ENCODE data around the gene RPL19.

Gene RPL19

GRCh38 chr17:39205112-39205526 lies 5.0 kb downstream of the RPL19 start:
- FAIRE-seq (no peak), DNase-seq (ENCODE audit: insufficient read length, low spot score) (no peak)
- TF ChIP-seq POU2F2 (IDR thresholded peaks at IDR 0.05; ENCODE audit: low read depth, low read length) (no peak), SPI1 (IDR thresholded peaks at IDR 0.05; ENCODE audit: low read depth, low read length) (no peak), POLR2A (IDR thresholded peaks at IDR 0.05; ENCODE audit: low read depth, low read length) (no peak; the same call in 1 of the 2 replicates), TAF1 (IDR thresholded peaks at IDR 0.05; ENCODE audit: low read depth, low read length) (no peak), PAX5 (IDR thresholded peaks at IDR 0.05; ENCODE audit: insufficient read depth, low read length, severe bottlenecking) (no peak), POLR2AphosphoS5 (IDR thresholded peaks at IDR 0.05; ENCODE audit: low read depth, low read length) (peak; percentile 41; the same call in 1 of the 2 replicates)

DNA sequence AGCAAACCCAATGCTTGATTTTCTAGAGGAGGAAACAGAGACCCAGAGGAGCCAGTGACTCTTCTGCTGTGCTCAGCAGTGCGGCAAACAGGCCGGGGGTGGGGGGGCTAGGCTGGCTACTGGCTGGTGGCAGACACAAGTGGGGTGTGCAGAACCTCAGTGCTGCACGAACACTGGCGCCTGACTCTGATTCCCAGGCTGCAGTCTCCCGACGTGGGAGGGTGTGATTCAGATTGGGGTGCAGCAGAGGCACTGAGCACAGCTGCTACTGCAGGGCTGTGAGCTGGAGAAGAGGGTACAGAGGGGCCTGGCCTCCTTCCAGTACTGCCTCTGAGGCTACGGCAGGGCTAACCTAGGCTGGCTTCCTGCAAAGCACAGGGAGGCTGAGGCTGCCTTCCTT lies 8.1 kb downstream of the RPL19 start:
- TF ChIP-seq POLR2A (IDR thresholded peaks at IDR 0.05; ENCODE audit: low read depth, low read length) (no peak), POLR2AphosphoS5 (IDR thresholded peaks at IDR 0.05; ENCODE audit: low read depth, low read length) (no peak), TAF1 (IDR thresholded peaks at IDR 0.05; ENCODE audit: low read depth, low read length) (no peak), POU2F2 (IDR thresholded peaks at IDR 0.05; ENCODE audit: low read depth, low read length) (no peak), PAX5 (IDR thresholded peaks at IDR 0.05; ENCODE audit: insufficient read depth, low read length, severe bottlenecking) (no peak), SPI1 (IDR thresholded peaks at IDR 0.05; ENCODE audit: low read depth, low read length) (no peak)
- FAIRE-seq (peak; percentile 82), DNase-seq (ENCODE audit: insufficient read length, low spot score) (no peak)

DNA sequence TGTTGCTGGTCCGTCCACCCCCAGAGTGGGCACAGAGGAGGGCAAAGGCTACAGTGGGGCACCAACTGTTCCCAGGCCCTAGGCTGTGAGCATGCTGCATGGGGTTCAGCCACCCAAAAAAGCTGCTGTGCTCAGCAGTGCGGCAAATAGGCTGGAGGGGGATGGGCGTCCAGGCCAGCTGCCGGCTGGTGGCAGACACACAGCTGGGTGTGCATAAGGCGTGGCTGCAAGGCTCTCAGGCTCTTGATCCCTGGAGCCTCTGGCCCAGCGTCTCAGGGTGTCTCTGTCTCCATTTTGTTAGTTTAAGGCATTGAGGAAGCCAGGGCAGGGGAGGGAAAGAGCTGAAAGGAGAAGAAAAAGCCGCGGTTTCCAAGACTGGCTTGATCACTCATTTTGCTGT lies 8.8 kb downstream of the RPL19 start:
- DNase-seq (ENCODE audit: insufficient read length, low spot score), result peak; percentile 81
- peak; percentile 99 for FAIRE-seq
- no peak for TF ChIP-seq SPI1 (IDR thresholded peaks at IDR 0.05; ENCODE audit: low read depth, low read length)
- TF ChIP-seq PAX5 (IDR thresholded peaks at IDR 0.05; ENCODE audit: insufficient read depth, low read length, severe bottlenecking), result peak; percentile 91

DNA sequence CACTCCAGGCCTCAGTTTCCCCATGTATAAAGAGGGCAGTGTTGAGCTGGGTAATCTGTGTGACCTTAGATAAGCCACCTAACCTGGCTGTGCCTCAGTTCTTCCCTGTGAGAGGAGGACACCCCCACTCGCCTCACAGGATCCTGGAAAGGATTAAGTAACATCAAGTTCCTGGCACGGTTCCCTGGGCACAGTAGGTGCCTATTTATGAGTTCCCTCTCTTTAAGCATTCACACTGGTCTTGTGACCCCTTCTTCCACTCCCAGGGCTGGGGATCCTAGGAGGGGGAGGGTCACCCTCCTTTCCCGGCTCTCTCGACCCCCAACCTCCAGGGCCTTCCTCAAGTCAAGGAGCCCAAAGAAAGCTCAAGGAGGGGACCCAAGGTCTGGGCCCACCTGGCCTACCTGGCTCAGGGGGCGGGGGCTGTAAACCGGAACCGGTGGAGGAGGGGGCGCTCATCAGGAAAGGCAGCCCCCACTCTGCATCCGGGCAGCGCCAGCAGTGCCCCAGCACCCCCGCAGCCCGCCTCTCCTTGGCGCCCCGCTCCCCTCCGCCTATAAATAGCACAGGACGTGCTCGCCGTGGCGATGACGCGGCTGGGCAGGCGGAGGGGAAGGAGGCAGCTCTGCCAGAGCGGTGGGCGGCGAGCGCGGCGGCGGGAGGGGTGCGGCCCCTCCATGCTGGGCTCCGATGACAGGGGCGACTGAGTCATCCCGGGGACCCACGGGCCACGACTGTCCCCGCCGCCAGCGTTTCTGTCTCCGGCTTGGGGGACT lies 9.4 kb downstream of the RPL19 start:
- no peak for FAIRE-seq
- TF ChIP-seq POLR2A (IDR thresholded peaks at IDR 0.05; ENCODE audit: low read depth, low read length) (no peak), TAF1 (IDR thresholded peaks at IDR 0.05; ENCODE audit: low read depth, low read length) (no peak), SPI1 (IDR thresholded peaks at IDR 0.05; ENCODE audit: low read depth, low read length) (no peak), PAX5 (IDR thresholded peaks at IDR 0.05; ENCODE audit: insufficient read depth, low read length, severe bottlenecking) (no peak), POU2F2 (IDR thresholded peaks at IDR 0.05; ENCODE audit: low read depth, low read length) (no peak), POLR2AphosphoS5 (IDR thresholded peaks at IDR 0.05; ENCODE audit: low read depth, low read length) (no peak)
- no peak for DNase-seq (ENCODE audit: insufficient read length, low spot score)

- FAIRE-seq (no peak), DNase-seq (ENCODE audit: insufficient read length, low spot score) (no peak)
- TF ChIP-seq POLR2AphosphoS5 (IDR thresholded peaks at IDR 0.05; ENCODE audit: low read depth, low read length) (no peak), SPI1 (IDR thresholded peaks at IDR 0.05; ENCODE audit: low read depth, low read length) (no peak), POU2F2 (IDR thresholded peaks at IDR 0.05; ENCODE audit: low read depth, low read length) (no peak), POLR2A (IDR thresholded peaks at IDR 0.05; ENCODE audit: low read depth, low read length) (no peak), TAF1 (IDR thresholded peaks at IDR 0.05; ENCODE audit: low read depth, low read length) (no peak), PAX5 (IDR thresholded peaks at IDR 0.05; ENCODE audit: insufficient read depth, low read length, severe bottlenecking) (no peak)
Measured at GRCh38 chr17:39210093-39210434, 10.0 kb downstream of the RPL19 start.

- no peak for FAIRE-seq
- no peak for DNase-seq (ENCODE audit: insufficient read length, low spot score)
- TF ChIP-seq SPI1 (IDR thresholded peaks at IDR 0.05; ENCODE audit: low read depth, low read length), result no peak
- no peak for TF ChIP-seq POU2F2 (IDR thresholded peaks at IDR 0.05; ENCODE audit: low read depth, low read length)
- TF ChIP-seq PAX5 (IDR thresholded peaks at IDR 0.05; ENCODE audit: insufficient read depth, low read length, severe bottlenecking), result no peak
- TF ChIP-seq TAF1 (IDR thresholded peaks at IDR 0.05; ENCODE audit: low read depth, low read length), result no peak
- TF ChIP-seq POLR2A (IDR thresholded peaks at IDR 0.05; ENCODE audit: low read depth, low read length), result no peak
- no peak for TF ChIP-seq POLR2AphosphoS5 (IDR thresholded peaks at IDR 0.05; ENCODE audit: low read depth, low read length)
Measured at GRCh38 chr17:39212195-39212810, 12.2 kb downstream of the RPL19 start.

DNA sequence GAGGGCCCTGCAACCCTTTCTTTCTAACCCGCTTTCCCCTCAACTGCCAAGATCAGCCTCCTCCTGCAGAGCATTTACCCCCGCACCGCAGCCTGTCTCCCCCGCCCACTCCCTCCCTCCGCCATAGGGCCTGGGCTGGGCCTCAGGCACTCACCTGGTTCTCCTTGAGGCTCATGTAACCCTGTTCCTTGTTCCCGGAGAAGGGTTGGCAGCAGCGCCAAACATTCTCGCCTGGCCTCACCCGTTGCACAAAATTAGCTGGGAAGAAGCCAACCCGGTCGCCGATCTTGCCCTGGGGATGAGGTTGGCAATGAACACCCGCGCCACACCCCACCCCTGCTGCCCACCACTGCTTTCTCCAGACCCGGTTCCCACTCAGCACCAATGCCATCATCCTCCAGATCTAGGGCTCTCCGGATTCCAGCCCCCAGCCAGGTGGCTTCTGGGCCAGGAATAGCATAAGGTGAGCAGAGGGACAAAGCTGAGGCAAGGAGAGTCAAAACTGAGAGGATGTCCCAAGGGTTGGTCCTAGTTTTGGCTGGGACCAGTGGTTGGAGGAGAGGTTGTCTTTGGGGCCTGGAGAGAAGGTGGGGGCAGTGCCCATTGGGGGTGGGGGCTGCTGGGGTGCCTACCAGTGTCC lies 12.9 kb downstream of the RPL19 start:
- DNase-seq (ENCODE audit: insufficient read length, low spot score), result no peak
- no peak for FAIRE-seq
- TF ChIP-seq POLR2AphosphoS5 (IDR thresholded peaks at IDR 0.05; ENCODE audit: low read depth, low read length) (no peak), SPI1 (IDR thresholded peaks at IDR 0.05; ENCODE audit: low read depth, low read length) (no peak), POU2F2 (IDR thresholded peaks at IDR 0.05; ENCODE audit: low read depth, low read length) (no peak), POLR2A (IDR thresholded peaks at IDR 0.05; ENCODE audit: low read depth, low read length) (no peak), TAF1 (IDR thresholded peaks at IDR 0.05; ENCODE audit: low read depth, low read length) (no peak), PAX5 (IDR thresholded peaks at IDR 0.05; ENCODE audit: insufficient read depth, low read length, severe bottlenecking) (no peak)

DNA sequence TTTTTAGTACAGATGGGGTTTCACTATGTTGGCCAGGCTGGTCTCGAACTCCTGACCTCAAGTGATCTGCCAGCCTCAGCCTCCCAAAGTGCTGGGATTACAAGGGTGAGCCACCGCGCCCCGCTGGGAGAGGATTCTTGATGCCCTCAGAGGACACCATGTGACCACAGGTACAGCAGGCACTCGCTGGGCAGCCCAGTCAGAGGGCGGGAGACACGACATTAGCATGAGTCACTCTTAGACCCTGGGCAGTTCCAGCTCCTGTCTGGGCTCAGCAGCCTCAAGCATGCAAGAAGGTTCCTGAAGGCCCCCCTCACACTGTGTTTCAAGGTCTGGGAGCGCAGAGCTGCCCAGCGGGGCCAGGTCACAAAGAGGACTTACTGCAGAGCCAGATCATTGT lies 13.8 kb downstream of the RPL19 start:
- DNase-seq (ENCODE audit: insufficient read length, low spot score), result no peak
- TF ChIP-seq POLR2A (IDR thresholded peaks at IDR 0.05; ENCODE audit: low read depth, low read length), result no peak
- TF ChIP-seq PAX5 (IDR thresholded peaks at IDR 0.05; ENCODE audit: insufficient read depth, low read length, severe bottlenecking), result no peak
- no peak for TF ChIP-seq TAF1 (IDR thresholded peaks at IDR 0.05; ENCODE audit: low read depth, low read length)
- no peak for TF ChIP-seq POU2F2 (IDR thresholded peaks at IDR 0.05; ENCODE audit: low read depth, low read length)
- no peak for TF ChIP-seq SPI1 (IDR thresholded peaks at IDR 0.05; ENCODE audit: low read depth, low read length)
- TF ChIP-seq POLR2AphosphoS5 (IDR thresholded peaks at IDR 0.05; ENCODE audit: low read depth, low read length), result no peak

GRCh38 chr17:39217734-39218369 lies 17.8 kb downstream of the RPL19 start:
- no peak for TF ChIP-seq TAF1 (IDR thresholded peaks at IDR 0.05; ENCODE audit: low read depth, low read length)
- TF ChIP-seq SPI1 (IDR thresholded peaks at IDR 0.05; ENCODE audit: low read depth, low read length), result no peak
- no peak for TF ChIP-seq POLR2AphosphoS5 (IDR thresholded peaks at IDR 0.05; ENCODE audit: low read depth, low read length)
- no peak for TF ChIP-seq POU2F2 (IDR thresholded peaks at IDR 0.05; ENCODE audit: low read depth, low read length)
- no peak for TF ChIP-seq POLR2A (IDR thresholded peaks at IDR 0.05; ENCODE audit: low read depth, low read length)
- no peak for TF ChIP-seq PAX5 (IDR thresholded peaks at IDR 0.05; ENCODE audit: insufficient read depth, low read length, severe bottlenecking)
- no peak for DNase-seq (ENCODE audit: insufficient read length, low spot score)
- no peak for FAIRE-seq

More for the DNA sequence above, 13.8 kb downstream of the RPL19 start:
- no peak for FAIRE-seq

Data from GM12891 (cell line).